HUES48 (cell line): ENCODE measurements around the gene TMUB1.
"Not testable (repeated sequence)": the region's sequence is repeated elsewhere in the genome, so short reads cannot be mapped to it uniquely, and the experiment has no call there.

Experiments used
- H3K27ac ChIP-seq: one replicate; pipeline ENCODE4 v1.7.0; 2013; ENCODE audit warnings: low read depth, low read length, inconsistent platforms
- H3K27me3 ChIP-seq: 2 replicates; pipeline ENCODE4 v1.6.1; 2013; ENCODE audit warnings: mild to moderate bottlenecking, low read length; ENCODE audit not compliant: control insufficient read depth, insufficient read depth
- H3K36me3 ChIP-seq: 2 replicates; pipeline ENCODE4 v1.6.1; 2013; ENCODE audit warnings: low read length; ENCODE audit not compliant: control insufficient read depth, insufficient read depth
- H3K4me1 ChIP-seq: 2 replicates; pipeline ENCODE4 v1.6.1; 2013; ENCODE audit warnings: mild to moderate bottlenecking, low read length; ENCODE audit not compliant: control insufficient read depth, insufficient read depth
- H3K4me3 ChIP-seq: 2 replicates; pipeline ENCODE4 v1.5.1; 2013; ENCODE audit warnings: mild to moderate bottlenecking, low read depth, low read length
- H3K9ac ChIP-seq: 2 replicates; pipeline ENCODE4 v1.6.1; 2013; ENCODE audit warnings: mild to moderate bottlenecking, low read depth, low read length, moderate library complexity
- H3K9me3 ChIP-seq: 2 replicates; pipeline ENCODE4 v1.6.1; 2013; ENCODE audit warnings: low read length; ENCODE audit not compliant: control insufficient read depth, insufficient read depth

Gene TMUB1

GRCh38 chr7:151045262-151045661 lies 38.0 kb downstream of the TMUB1 start:
- Histone ChIP-seq H3K27ac (no peak overlapping the region), H3K4me3 (no peak overlapping the region), H3K4me1 (no peaks in the 10 kb centered on the region), H3K9me3 (no peaks in the 10 kb centered on the region), H3K27me3 (peaks cover 17% of the 10 kb centered on the region), H3K36me3 (no peaks in the 10 kb centered on the region), H3K9ac (no peak overlapping the region)

GRCh38 chr7:151043959-151044358 lies 39.3 kb downstream of the TMUB1 start:
- peaks cover 4% of the 10 kb centered on the region; the same call in 1 of the 2 replicates for H3K27me3 ChIP-seq
- H3K36me3 ChIP-seq, result no peaks in the 10 kb centered on the region
- no peak overlapping the region for H3K27ac ChIP-seq
- no peaks in the 10 kb centered on the region for H3K9me3 ChIP-seq
- no peak overlapping the region for H3K9ac ChIP-seq
- H3K4me1 ChIP-seq, result no peaks in the 10 kb centered on the region
- H3K4me3 ChIP-seq, result no peak overlapping the region

GRCh38 chr7:151043449-151043848 lies 39.8 kb downstream of the TMUB1 start:
- H3K4me3 ChIP-seq, H3K9me3 ChIP-seq, H3K9ac ChIP-seq, H3K36me3 ChIP-seq, H3K4me1 ChIP-seq, H3K27me3 ChIP-seq, H3K27ac ChIP-seq: not testable (repeated sequence)

GRCh38 chr7:151040616-151041375 lies 42.5 kb downstream of the TMUB1 start:
- Histone ChIP-seq H3K9ac (no peak overlapping the region), H3K27ac (no peak overlapping the region), H3K4me1 (no peaks in the 10 kb centered on the region), H3K27me3 (no peaks in the 10 kb centered on the region), H3K4me3 (no peak overlapping the region), H3K9me3 (no peaks in the 10 kb centered on the region), H3K36me3 (peaks cover 11% of the 10 kb centered on the region; the same call in 1 of the 2 replicates)

- Histone ChIP-seq H3K4me3 (no peak overlapping the region), H3K27ac (peak overlapping the region; percentile 10), H3K27me3 (no peaks in the 10 kb centered on the region), H3K9me3 (no peaks in the 10 kb centered on the region), H3K36me3 (peaks cover 16% of the 10 kb centered on the region), H3K4me1 (no peaks in the 10 kb centered on the region), H3K9ac (no peak overlapping the region)
These were observed 43.3 kb downstream of the TMUB1 start for GRCh38 chr7:151039850-151040548.

- no peak overlapping the region for H3K4me3 ChIP-seq
- peaks cover 19% of the 10 kb centered on the region for H3K36me3 ChIP-seq
- no peaks in the 10 kb centered on the region for H3K4me1 ChIP-seq
- no peaks in the 10 kb centered on the region for H3K9me3 ChIP-seq
- no peak overlapping the region for H3K9ac ChIP-seq
- H3K27ac ChIP-seq, result peak overlapping the region; percentile 57
- no peaks in the 10 kb centered on the region for H3K27me3 ChIP-seq
These were observed 44.1 kb downstream of the TMUB1 start for GRCh38 chr7:151038951-151039849.

GRCh38 chr7:151035902-151036301 lies 47.4 kb downstream of the TMUB1 start:
- no peaks in the 10 kb centered on the region for H3K27me3 ChIP-seq
- no peaks in the 10 kb centered on the region for H3K4me1 ChIP-seq
- no peak overlapping the region for H3K27ac ChIP-seq
- no peak overlapping the region for H3K9ac ChIP-seq
- no peaks in the 10 kb centered on the region for H3K9me3 ChIP-seq
- no peak overlapping the region for H3K4me3 ChIP-seq
- peaks cover 19% of the 10 kb centered on the region for H3K36me3 ChIP-seq

- H3K4me3 ChIP-seq, result no peak overlapping the region
- no peaks in the 10 kb centered on the region for H3K27me3 ChIP-seq
- no peaks in the 10 kb centered on the region for H3K9me3 ChIP-seq
- H3K36me3 ChIP-seq, result peaks cover 19% of the 10 kb centered on the region
- no peaks in the 10 kb centered on the region for H3K4me1 ChIP-seq
- no peak overlapping the region for H3K9ac ChIP-seq
- no peak overlapping the region for H3K27ac ChIP-seq
These were observed 48.1 kb downstream of the TMUB1 start for GRCh38 chr7:151035026-151035717.

- Histone ChIP-seq H3K27me3 (no peaks in the 10 kb centered on the region), H3K9me3 (no peaks in the 10 kb centered on the region), H3K9ac (no peak overlapping the region), H3K4me3 (no peak overlapping the region), H3K36me3 (peaks cover 19% of the 10 kb centered on the region), H3K27ac (no peak overlapping the region), H3K4me1 (no peaks in the 10 kb centered on the region)
These were observed 48.8 kb downstream of the TMUB1 start for GRCh38 chr7:151034312-151035025.

GRCh38 chr7:151033864-151034249 lies 49.4 kb downstream of the TMUB1 start:
- Histone ChIP-seq H3K9me3 (no peaks in the 10 kb centered on the region), H3K27me3 (no peaks in the 10 kb centered on the region), H3K9ac (no peak overlapping the region), H3K27ac (no peak overlapping the region), H3K4me3 (no peak overlapping the region), H3K4me1 (no peaks in the 10 kb centered on the region), H3K36me3 (peaks cover 19% of the 10 kb centered on the region)
